Endodermal cell (in vitro differentiated cells): ENCODE measurements around the gene BTBD10. TPM values are rescaled to one million over a fixed set of nuclear protein-coding genes. Genes with fewer than 3 reads are reported as not detected.

Experiments used
- DNase-seq: peaks from one replicate; pipeline ENCODE4 v3.0.0-alpha.2; 2017
- H3K27ac ChIP-seq: 2 replicates; pipeline ENCODE4 v1.5.1; 2013; ENCODE audit warnings: mild to moderate bottlenecking, low read depth, low read length, moderate library complexity
- H3K27me3 ChIP-seq: 2 replicates; pipeline ENCODE4 v1.6.1; 2013; ENCODE audit warnings: mild to moderate bottlenecking, low read length, moderate library complexity; ENCODE audit not compliant: insufficient read depth, control insufficient read depth, poor library complexity, severe bottlenecking
- H3K36me3 ChIP-seq: 2 replicates; pipeline ENCODE4 v1.7.0; 2013; ENCODE audit warnings: mild to moderate bottlenecking, low read length, moderate library complexity; ENCODE audit not compliant: control insufficient read depth, insufficient read depth
- H3K4me1 ChIP-seq: one replicate; pipeline ENCODE4 v1.7.0; 2013; ENCODE audit warnings: low read length; ENCODE audit not compliant: control insufficient read depth, insufficient read depth
- H3K4me3 ChIP-seq: 2 replicates; pipeline ENCODE4 v1.5.1; 2013; ENCODE audit warnings: mild to moderate bottlenecking, low read length, moderate library complexity
- H3K9ac ChIP-seq: 2 replicates; pipeline ENCODE4 v1.6.1; 2013; ENCODE audit warnings: mild to moderate bottlenecking, low read length, moderate library complexity; ENCODE audit not compliant: poor library complexity, severe bottlenecking; ENCODE audit errors: extremely low read depth
- H3K9me3 ChIP-seq: 2 replicates; pipeline ENCODE4 v1.6.1; 2013; ENCODE audit warnings: mild to moderate bottlenecking, low read length, moderate library complexity; ENCODE audit not compliant: control insufficient read depth
- H3K27ac Mint-ChIP-seq: 2 replicates; pipeline ENCODE4 v1.8.0; 2020; ENCODE audit warnings: mixed read lengths
- H3K27me3 Mint-ChIP-seq: 2 replicates; pipeline ENCODE4 v1.8.0; 2021; ENCODE audit warnings: mild to moderate bottlenecking, mixed read lengths; ENCODE audit not compliant: insufficient read depth
- H3K36me3 Mint-ChIP-seq: 2 replicates; pipeline ENCODE4 v1.8.0; 2020; ENCODE audit warnings: low read depth, mixed read lengths
- H3K4me1 Mint-ChIP-seq: 2 replicates; pipeline ENCODE4 v1.8.0; 2020; ENCODE audit warnings: mixed read lengths
- H3K4me3 Mint-ChIP-seq: 2 replicates; pipeline ENCODE4 v1.8.0; 2020; ENCODE audit warnings: mild to moderate bottlenecking, moderate library complexity, mixed read lengths
- H3K9me3 Mint-ChIP-seq: 2 replicates; pipeline ENCODE4 v1.8.0; 2020; ENCODE audit warnings: mild to moderate bottlenecking, mixed read lengths
- CTCF ChIP-seq: fragments of 200-600 bp; sonication (generic); conservative IDR thresholded peaks from 2 replicates; pipeline ENCODE4 v1.5.0; 2021; ENCODE audit warnings: antibody characterized with exemption, mild to moderate bottlenecking
- WGBS, 2 experiments: methylation state at CpG; one replicate each; pipeline versions ENCODE4 v1.1.5 to v1.1.7; 2013; ENCODE audit warnings: missing lambda C conversion rate in 2 of 2, mixed read lengths in 1 of 2; ENCODE audit not compliant: insufficient coverage in 1 of 2, insufficient read length in 1 of 2; 5-methylcytosine and 5-hydroxymethylcytosine counted together
- total RNA-seq, 2 donors: library from RNA; stranded (reverse); fragmentation: NEBNext Ultra II Directional in 1 of 2; extraction: Animal tissue kit (Norgen Biotek cat#: 25700) in 1 of 2; gene quantifications; 2 replicates in 1 of 2; 3 replicates in 1 of 2; pipeline ENCODE4 v1.2.1, GENCODE V29; 2021

BTBD10 gene
- total RNA-seq, 2 donors from 2014 or later: 30.0 to 30.8 TPM

- no peak overlapping the region for H3K27ac Mint-ChIP-seq
- no peaks in the 10 kb centered on the region for H3K4me1 ChIP-seq
- H3K9ac ChIP-seq: no peak overlapping the region
- H3K4me3 ChIP-seq: no peak overlapping the region
- no peaks in the 10 kb centered on the region for H3K27me3 Mint-ChIP-seq
- DNase-seq: no peak
- no peaks in the 10 kb centered on the region for H3K27me3 ChIP-seq
- H3K4me3 Mint-ChIP-seq: no peak overlapping the region
- no peaks in the 10 kb centered on the region for H3K4me1 Mint-ChIP-seq
- TF ChIP-seq CTCF: no peak
- H3K36me3 Mint-ChIP-seq: peaks cover 3% of the 10 kb centered on the region
- H3K36me3 ChIP-seq: peaks cover 6% of the 10 kb centered on the region
- H3K27ac ChIP-seq: no peak overlapping the region
- H3K9me3 Mint-ChIP-seq: no peaks in the 10 kb centered on the region
- H3K9me3 ChIP-seq: no peaks in the 10 kb centered on the region
Measured at GRCh38 chr11:13375798-13376197, 87.2 kb downstream of the BTBD10 start.

DNA sequence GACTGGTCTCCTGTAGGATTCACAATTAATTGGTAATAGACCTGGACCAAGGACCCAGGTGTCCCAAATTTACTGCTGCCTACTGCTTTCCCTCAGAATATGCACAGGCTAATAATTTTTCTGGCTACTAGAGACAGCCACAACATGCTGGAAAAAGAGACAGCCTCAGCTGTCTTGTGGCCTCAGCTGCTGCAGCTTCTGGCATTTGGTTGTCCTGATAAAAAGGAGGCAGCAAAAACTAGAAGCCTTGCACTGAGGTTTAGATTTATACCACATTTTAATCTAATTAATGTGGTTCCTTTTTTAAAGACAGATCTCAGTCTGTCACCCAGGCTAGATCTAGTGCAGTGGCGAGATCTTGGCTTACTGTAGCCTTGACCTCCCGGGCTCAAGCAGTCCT is 89.8 kb downstream of the BTBD10 start:
- peaks cover 2% of the 10 kb centered on the region for H3K4me1 Mint-ChIP-seq
- no peak overlapping the region for H3K4me3 ChIP-seq

GRCh38 chr11:13368041-13368446 is 95.0 kb downstream of the BTBD10 start:
- Mint-ChIP-seq H3K4me3 (no peak overlapping the region), H3K36me3 (no peaks in the 10 kb centered on the region), H3K27me3 (no peaks in the 10 kb centered on the region), H3K27ac (no peak overlapping the region), H3K4me1 (peaks cover 17% of the 10 kb centered on the region), H3K9me3 (no peaks in the 10 kb centered on the region)
- DNase-seq: no peak
- Histone ChIP-seq H3K27me3 (no peaks in the 10 kb centered on the region), H3K9me3 (no peaks in the 10 kb centered on the region), H3K27ac (no peak overlapping the region), H3K4me3 (no peak overlapping the region), H3K9ac (no peak overlapping the region), H3K4me1 (peaks cover 7% of the 10 kb centered on the region), H3K36me3 (no peaks in the 10 kb centered on the region)
- no peak for TF ChIP-seq CTCF
- WGBS, 2 experiments: 87 to 93% methylated on average over 3 to 5 of the region's 5 CpGs

More for the DNA sequence above, 89.8 kb downstream of the BTBD10 start:
- H3K27me3 ChIP-seq: no peaks in the 10 kb centered on the region
- no peak for DNase-seq
- H3K4me1 ChIP-seq: peaks cover 7% of the 10 kb centered on the region
- no peaks in the 10 kb centered on the region for H3K27me3 Mint-ChIP-seq
- 92 to 95% methylated on average over 2 of the region's 2 CpGs for WGBS, 2 experiments
- H3K36me3 Mint-ChIP-seq: peaks cover 3% of the 10 kb centered on the region
- H3K9me3 ChIP-seq: no peaks in the 10 kb centered on the region
- H3K9ac ChIP-seq: no peak overlapping the region
- no peak overlapping the region for H3K27ac Mint-ChIP-seq
- H3K27ac ChIP-seq: no peak overlapping the region
- H3K4me3 Mint-ChIP-seq: no peak overlapping the region
- no peaks in the 10 kb centered on the region for H3K9me3 Mint-ChIP-seq
- H3K36me3 ChIP-seq: no peaks in the 10 kb centered on the region
- TF ChIP-seq CTCF: no peak
